Gastrocnemius medialis (tissue), 4 donors: ENCODE measurements around the gene TOMM70. TPM values are rescaled to one million over a fixed set of nuclear protein-coding genes. Genes with fewer than 3 reads are reported as not detected.

Experiments used
- ATAC-seq, 2 donors: fragments of 150-250 bp; one replicate each; pipeline ENCODE4 v1.9.1; 2016
- DNase-seq, 2 donors: peaks; one replicate each; pipeline ENCODE4 v3.0.0-alpha.2; 2019
- H3K27ac ChIP-seq, 4 donors: fragments of 200-600 bp; sonication (generic); 1 replicate in 1 of 4; 2 replicates in 3 of 4; pipeline ENCODE4 v1.5.1; 2016 to 2018; ENCODE audit warnings: mild to moderate bottlenecking in 2 of 4, moderate library complexity in 1 of 4
- H3K27me3 ChIP-seq, 3 donors: fragments of 200-600 bp; sonication (generic) in 2 of 3; 1 replicate in 1 of 3; 2 replicates in 2 of 3; pipeline versions ENCODE4 v1.5.1 to v1.6.0; 2016 to 2019; ENCODE audit warnings: mild to moderate bottlenecking in 1 of 3, moderate library complexity in 1 of 3
- H3K36me3 ChIP-seq, 2 donors: fragments of 200-600 bp; sonication (generic) in 1 of 2; one replicate each; pipeline ENCODE4 v1.5.1; 2017 to 2018
- H3K4me1 ChIP-seq, 2 donors: fragments of 200-600 bp; sonication (generic) in 1 of 2; one replicate each; pipeline ENCODE4 v1.5.1; 2016 to 2017; ENCODE audit warnings: mild to moderate bottlenecking in 2 of 2
- H3K4me3 ChIP-seq, 4 donors: fragments of 200-600 bp; sonication (generic) in 3 of 4; 1 replicate in 1 of 4; 2 replicates in 3 of 4; pipeline ENCODE4 v1.5.1; 2016 to 2019; ENCODE audit warnings: mild to moderate bottlenecking in 2 of 4
- H3K9me3 ChIP-seq, 3 donors: fragments of 200-600 bp; sonication (generic) in 2 of 3; 1 replicate in 1 of 3; 2 replicates in 2 of 3; pipeline ENCODE4 v1.5.1; 2016 to 2019
- CTCF ChIP-seq, 5 experiments: fragments of 450-650 bp in 3 of 5; fragments of 200-600 bp in 2 of 5; sonication (generic) in 2 of 5; IDR thresholded peaks in 4 of 5; conservative IDR thresholded peaks in 1 of 5; 1 replicate in 4 of 5; 2 replicates in 1 of 5; pipeline ENCODE4 v1.5.1; 2016 to 2019; ENCODE audit warnings: antibody characterized with exemption in 5 of 5, mild to moderate bottlenecking in 3 of 5, moderate library complexity in 3 of 5
- POLR2A ChIP-seq, 2 donors: fragments of 450-650 bp; IDR thresholded peaks; one replicate each; pipeline ENCODE4 v1.6.1; 2017; ENCODE audit warnings: antibody characterized with exemption in 2 of 2, mild to moderate bottlenecking in 2 of 2, moderate library complexity in 2 of 2
- in situ Hi-C, 4 donors: fragments of 200-750 bp; cut with MboI; loops; one replicate each; pipeline versions ENCODE4 v1.15.0 to v1.8.0; 2017; ENCODE audit warnings: low sequenced_read_pairs in 4 of 4
- intact Hi-C: fragments of 100-400 bp; cut with DNase I; formaldehyde crosslinking; loops from one replicate; pipeline ENCODE4 v1.15.1; 2023; ENCODE audit warnings: low total_unique reads
- total RNA-seq, 4 donors: library from RNA; depleted of rRNA; stranded (reverse); fragments of >200 nt; gene quantifications; one replicate each; pipeline versions ENCODE4 v1.1.0 to v1.2.3, GENCODE V29; 2016

Gene TOMM70
- total RNA-seq, 4 donors from 2014 or later, result 57.6 to 82.2 (median 64.3) TPM

GRCh38 chr3:100429187-100429716 lies 28.4 kb upstream of the TOMM70 start:
- H3K4me3 ChIP-seq, result no peak overlapping the region
- no peaks in the 10 kb centered on the region for H3K36me3 ChIP-seq
- H3K9me3 ChIP-seq, result no peaks in the 10 kb centered on the region
- ATAC-seq (no peak), DNase-seq (no peak)
- H3K27ac ChIP-seq, result no peak overlapping the region
- in situ Hi-C loops, result no loop called here
- H3K27me3 ChIP-seq, result no peaks in the 10 kb centered on the region
- TF ChIP-seq POLR2A (IDR thresholded peaks at IDR 0.05) (no peak), CTCF (IDR thresholded peaks at IDR 0.05 in 4 of 5, conservative IDR thresholded peaks at IDR 0.05 in 1 of 5) (no peak)
- intact Hi-C loops, result no loop called here
- H3K4me1 ChIP-seq, result no peaks in the 10 kb centered on the region

- in situ Hi-C loops (no loop called here), intact Hi-C loops (no loop called here)
- no peak overlapping the region for H3K4me3 ChIP-seq
- no peaks in the 10 kb centered on the region for H3K4me1 ChIP-seq
- H3K9me3 ChIP-seq, result no peaks in the 10 kb centered on the region
- H3K27ac ChIP-seq, result no peak overlapping the region
- TF ChIP-seq POLR2A (IDR thresholded peaks at IDR 0.05), result no peak
- TF ChIP-seq CTCF (IDR thresholded peaks at IDR 0.05 in 4 of 5, conservative IDR thresholded peaks at IDR 0.05 in 1 of 5), result no peak
- H3K36me3 ChIP-seq, result no peaks in the 10 kb centered on the region
- DNase-seq, result no peak
- no peak for ATAC-seq
- no peaks in the 10 kb centered on the region for H3K27me3 ChIP-seq
These were observed 26.8 kb upstream of the TOMM70 start for GRCh38 chr3:100427699-100428098.

- TF ChIP-seq POLR2A (IDR thresholded peaks at IDR 0.05) (no peak), CTCF (IDR thresholded peaks at IDR 0.05 in 4 of 5, conservative IDR thresholded peaks at IDR 0.05 in 1 of 5) (no peak)
- Histone ChIP-seq H3K27me3 (no peaks in the 10 kb centered on the region), H3K36me3 (no peaks in the 10 kb centered on the region), H3K4me1 (no peaks in the 10 kb centered on the region), H3K9me3 (no peaks in the 10 kb centered on the region), H3K27ac (no peak overlapping the region), H3K4me3 (no peak overlapping the region)
- in situ Hi-C loops (no loop called here), intact Hi-C loops (no loop called here)
- no peak for ATAC-seq
- no peak for DNase-seq
These were observed 25.3 kb upstream of the TOMM70 start for GRCh38 chr3:100426067-100426682.

- Histone ChIP-seq H3K4me3 (no peak overlapping the region), H3K27me3 (no peaks in the 10 kb centered on the region), H3K36me3 (no peaks in the 10 kb centered on the region), H3K4me1 (no peaks in the 10 kb centered on the region), H3K9me3 (no peaks in the 10 kb centered on the region), H3K27ac (no peak overlapping the region)
- intact Hi-C loops (no loop called here), in situ Hi-C loops (no loop called here)
- ATAC-seq, result no peak
- DNase-seq, result no peak
- TF ChIP-seq POLR2A (IDR thresholded peaks at IDR 0.05), result no peak
- TF ChIP-seq CTCF (IDR thresholded peaks at IDR 0.05 in 4 of 5, conservative IDR thresholded peaks at IDR 0.05 in 1 of 5), result no peak
These were observed 24.4 kb upstream of the TOMM70 start for GRCh38 chr3:100425316-100425715.

GRCh38 chr3:100424261-100424660 lies 23.4 kb upstream of the TOMM70 start:
- Histone ChIP-seq H3K27me3 (no peaks in the 10 kb centered on the region), H3K36me3 (no peaks in the 10 kb centered on the region), H3K4me3 (no peak overlapping the region), H3K4me1 (no peaks in the 10 kb centered on the region), H3K9me3 (no peaks in the 10 kb centered on the region), H3K27ac (no peak overlapping the region)
- in situ Hi-C loops (no loop called here), intact Hi-C loops (no loop called here)
- no peak for TF ChIP-seq POLR2A (IDR thresholded peaks at IDR 0.05)
- TF ChIP-seq CTCF (IDR thresholded peaks at IDR 0.05 in 4 of 5, conservative IDR thresholded peaks at IDR 0.05 in 1 of 5), result no peak
- ATAC-seq (no peak), DNase-seq (no peak)
